HepG2 (cell line): ENCODE data around the gene JAKMIP2.

Experiments
- CHD2 ChIP-seq: IDR thresholded peaks from 2 replicates; pipeline ENCODE4 v1.6.1; 2011; ENCODE audit warnings: low read depth, low read length, improper control_type of control experiment
- ESRRA ChIP-seq: sonication (generic); formaldehyde crosslinking; IDR thresholded peaks from 2 replicates; pipeline ENCODE4 v1.5.1; 2020; ENCODE audit warnings: mild to moderate bottlenecking, low read depth, missing genetic modification reagents
- EZH2 ChIP-seq: conservative IDR thresholded peaks from 2 replicates; pipeline ENCODE4 v1.6.1; 2012; ENCODE audit warnings: mild to moderate bottlenecking, low read depth, low read length, moderate library complexity
- JUND ChIP-seq: sonication (generic); formaldehyde crosslinking; IDR thresholded peaks from 2 replicates; pipeline ENCODE4 v1.8.0; 2022; ENCODE audit warnings: mild to moderate bottlenecking, missing genetic modification reagents
- MYC ChIP-seq: sonication (generic); formaldehyde crosslinking; IDR thresholded peaks from 2 replicates; pipeline ENCODE4 v1.9.0; 2021; ENCODE audit warnings: missing genetic modification reagents, borderline replicate concordance
- SNRNP70 ChIP-seq: fragments of 200-400 bp; formaldehyde crosslinking; IDR thresholded peaks from 2 replicates; pipeline ENCODE4 v1.6.1; 2017; ENCODE audit warnings: mild to moderate bottlenecking, low read depth, low read length, moderate library complexity
- ZNF431 ChIP-seq: sonication (generic); formaldehyde crosslinking; IDR thresholded peaks from 2 replicates; pipeline ENCODE4 v1.9.0; 2022; ENCODE audit warnings: missing genetic modification reagents, low read depth, mild to moderate bottlenecking, borderline replicate concordance
- ZNF75D ChIP-seq: sonication (generic); formaldehyde crosslinking; IDR thresholded peaks from 2 replicates; pipeline ENCODE4 v1.8.1; 2023; ENCODE audit warnings: missing genetic modification reagents, mild to moderate bottlenecking, borderline replicate concordance
- TF ChIP-seq, protein P1 (sequence below): sonication (generic); formaldehyde crosslinking; IDR thresholded peaks from 2 replicates; pipeline ENCODE4 v1.5.0; 2020; ENCODE audit warnings: mild to moderate bottlenecking, missing genetic modification reagents, moderate library complexity

- TF ChIP-seq, protein P1, sequence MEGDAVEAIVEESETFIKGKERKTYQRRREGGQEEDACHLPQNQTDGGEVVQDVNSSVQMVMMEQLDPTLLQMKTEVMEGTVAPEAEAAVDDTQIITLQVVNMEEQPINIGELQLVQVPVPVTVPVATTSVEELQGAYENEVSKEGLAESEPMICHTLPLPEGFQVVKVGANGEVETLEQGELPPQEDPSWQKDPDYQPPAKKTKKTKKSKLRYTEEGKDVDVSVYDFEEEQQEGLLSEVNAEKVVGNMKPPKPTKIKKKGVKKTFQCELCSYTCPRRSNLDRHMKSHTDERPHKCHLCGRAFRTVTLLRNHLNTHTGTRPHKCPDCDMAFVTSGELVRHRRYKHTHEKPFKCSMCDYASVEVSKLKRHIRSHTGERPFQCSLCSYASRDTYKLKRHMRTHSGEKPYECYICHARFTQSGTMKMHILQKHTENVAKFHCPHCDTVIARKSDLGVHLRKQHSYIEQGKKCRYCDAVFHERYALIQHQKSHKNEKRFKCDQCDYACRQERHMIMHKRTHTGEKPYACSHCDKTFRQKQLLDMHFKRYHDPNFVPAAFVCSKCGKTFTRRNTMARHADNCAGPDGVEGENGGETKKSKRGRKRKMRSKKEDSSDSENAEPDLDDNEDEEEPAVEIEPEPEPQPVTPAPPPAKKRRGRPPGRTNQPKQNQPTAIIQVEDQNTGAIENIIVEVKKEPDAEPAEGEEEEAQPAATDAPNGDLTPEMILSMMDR (CRISPR knock-in tag), result no peak
- TF ChIP-seq ZNF75D (CRISPR knock-in tag), result no peak
- TF ChIP-seq MYC (CRISPR knock-in tag), result no peak
- TF ChIP-seq JUND (CRISPR knock-in tag), result no peak
- no peak for TF ChIP-seq EZH2
- no peak for TF ChIP-seq SNRNP70
- no peak for TF ChIP-seq ZNF431 (CRISPR knock-in tag)
- TF ChIP-seq CHD2, result no peak
- no peak for TF ChIP-seq ESRRA (CRISPR knock-in tag)
Measured at GRCh38 chr5:147727200-147727599, 55.3 kb downstream of the JAKMIP2 start.
